ENCODE measurements around the gene MAST2.
"Not testable (repeated sequence)": the region's sequence is repeated elsewhere in the genome, so short reads cannot be mapped to it uniquely, and the experiment has no call there.

MAST2 gene

DNA sequence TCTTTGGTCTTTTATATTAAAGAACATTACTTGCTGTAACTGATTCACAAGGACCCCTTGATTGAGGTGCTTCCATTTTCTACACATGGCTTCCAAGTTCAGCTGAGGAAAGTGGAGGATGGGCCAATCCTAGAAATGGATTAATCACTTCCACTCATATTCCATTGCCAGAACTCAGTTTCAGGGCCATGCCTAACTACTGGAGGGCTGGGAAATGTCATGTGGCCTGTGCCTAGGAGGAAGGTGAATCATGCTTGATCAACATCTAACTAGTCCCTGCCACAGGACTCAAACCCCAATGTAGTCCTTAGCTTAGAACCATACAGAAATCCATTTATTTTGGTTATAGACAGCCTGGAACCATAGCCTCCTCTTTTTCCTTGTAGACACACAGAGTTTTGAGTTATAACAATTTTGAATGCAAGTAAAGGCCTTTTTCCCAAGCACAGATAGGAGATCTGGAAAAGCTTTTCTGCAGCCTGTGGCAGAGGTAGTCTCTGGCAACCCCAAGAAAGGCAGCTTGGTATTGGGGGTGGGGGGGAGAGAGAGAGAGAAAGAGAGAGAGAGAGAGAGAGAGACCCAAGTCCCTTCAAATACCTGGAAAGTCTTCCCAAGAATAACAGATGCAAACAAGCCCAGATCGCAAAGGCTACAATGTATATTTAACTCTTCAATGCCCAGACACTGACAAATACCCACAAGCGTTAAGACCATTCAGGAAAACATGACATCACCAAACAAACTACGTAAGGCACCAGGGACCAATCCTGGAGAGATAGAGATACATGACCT lies 12.5 kb downstream of the MAST2 start:
- DNase-seq = no peak

DNA sequence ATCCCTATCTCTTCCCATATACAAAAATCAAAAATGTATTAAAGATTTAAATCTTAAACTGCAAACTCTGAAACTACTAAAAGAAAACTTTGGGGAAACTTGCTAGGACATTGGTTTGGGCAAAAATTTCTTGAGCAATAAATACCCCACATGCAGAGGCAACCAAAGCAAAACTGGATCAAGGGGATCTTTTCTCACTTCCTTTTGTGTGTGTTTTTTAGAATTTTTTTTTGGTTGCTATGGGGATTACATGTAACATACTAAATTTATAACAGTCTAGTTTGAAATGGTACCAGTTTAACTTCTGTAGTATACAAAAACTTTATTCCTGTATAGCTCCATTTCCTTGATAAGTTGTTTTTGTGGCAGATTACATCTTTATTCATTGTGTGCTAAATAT lies 16.8 kb downstream of the MAST2 start:
- DNase-seq = no peak

DNA sequence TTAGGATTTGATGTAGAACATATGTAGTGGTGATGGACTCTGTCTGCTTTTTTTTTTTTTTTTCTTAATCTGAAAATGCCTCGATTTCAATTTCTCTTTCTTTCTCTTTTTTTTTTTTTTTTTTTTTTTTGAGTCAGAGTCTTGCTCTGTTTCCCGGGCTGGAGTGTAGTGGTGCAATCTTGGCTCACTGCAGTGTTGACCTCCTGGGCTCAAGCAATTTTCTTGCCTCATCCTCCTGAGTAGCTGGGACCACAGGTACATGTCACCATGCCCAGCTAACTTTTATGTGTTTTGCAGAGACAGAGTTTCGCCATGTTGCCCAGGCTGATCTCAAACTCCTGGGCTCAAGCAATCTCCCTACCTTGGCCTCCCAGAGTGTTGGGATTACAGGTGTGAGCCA lies 17.4 kb downstream of the MAST2 start:
- DNase-seq = no peak

DNA sequence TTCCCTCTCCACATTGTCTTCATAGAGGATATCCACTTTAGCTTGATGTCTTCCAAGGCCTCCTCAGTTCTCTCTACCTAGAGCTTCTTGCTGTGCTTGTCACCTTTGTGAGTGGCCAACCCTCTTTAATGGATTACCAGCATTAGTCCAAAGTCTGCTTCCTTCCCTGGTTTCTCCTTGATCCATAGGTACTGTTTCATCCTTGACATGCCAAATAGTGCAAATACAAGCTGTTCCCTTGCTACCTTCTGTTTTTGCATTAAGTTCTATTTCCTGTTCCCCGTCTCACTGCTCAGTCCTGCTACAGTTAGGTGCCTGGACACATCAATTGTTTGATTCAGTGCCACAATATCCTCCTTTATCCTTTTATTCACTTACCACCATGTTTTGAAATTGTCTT lies 19.2 kb downstream of the MAST2 start:
- DNase-seq = no peak

DNA sequence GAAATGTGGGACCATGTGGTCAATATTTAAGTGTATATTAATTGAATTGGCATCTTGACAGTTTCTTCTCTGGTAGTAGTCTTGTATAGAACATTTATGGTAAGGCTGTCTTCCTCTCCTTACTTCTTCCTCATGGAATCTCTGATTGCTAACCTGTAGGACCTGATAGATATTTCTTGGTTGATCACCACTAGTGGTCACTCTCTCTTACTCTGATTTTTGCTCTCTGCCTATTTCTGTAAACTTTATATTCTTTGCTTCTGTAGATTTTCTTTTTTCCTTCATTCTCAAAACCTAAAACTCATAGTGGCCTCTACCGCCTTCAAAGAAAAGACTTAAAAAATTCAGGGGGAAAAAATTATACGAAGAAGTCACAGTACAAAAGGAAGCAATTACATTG lies 21.2 kb downstream of the MAST2 start:
- DNase-seq = no peak

DNA sequence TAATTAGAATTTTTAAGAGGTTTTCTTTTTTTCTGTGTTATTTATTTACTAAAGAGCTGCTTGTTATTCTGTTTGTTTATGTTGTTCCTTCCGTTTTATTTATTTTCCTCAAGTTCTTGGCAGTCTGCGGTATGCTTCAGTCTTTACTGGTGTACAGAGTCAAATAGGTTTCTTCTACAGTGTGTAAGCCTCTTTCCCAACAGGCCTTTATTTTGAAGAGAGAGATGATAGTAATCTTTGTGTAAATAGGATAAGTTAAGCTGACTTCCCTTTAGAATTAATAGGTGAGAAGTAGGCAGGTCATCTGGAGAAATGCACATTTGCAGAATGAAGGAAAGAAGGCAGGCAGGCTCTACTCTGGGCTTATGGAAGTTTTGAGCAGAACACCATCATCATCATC lies 23.8 kb downstream of the MAST2 start:
- no peak for DNase-seq

DNA sequence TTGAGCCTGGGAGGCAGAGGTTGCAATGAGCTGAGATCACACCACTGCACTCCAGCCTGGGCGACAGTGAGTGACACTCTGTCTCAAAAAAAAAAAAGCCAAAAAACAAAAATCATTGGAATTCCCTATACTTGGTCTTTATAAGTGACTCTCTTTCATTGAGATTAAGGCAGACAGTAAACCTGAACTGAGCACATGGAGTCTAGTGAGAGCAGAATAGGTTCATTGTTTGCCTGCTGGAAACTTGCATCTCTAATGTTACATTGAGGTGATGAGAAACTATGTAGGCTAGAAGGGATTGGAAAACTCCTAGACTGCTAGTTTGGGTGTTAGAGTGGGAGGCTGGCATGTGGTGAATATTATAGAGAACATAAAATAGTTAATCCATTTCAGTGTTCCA lies 25.4 kb downstream of the MAST2 start:
- no peak for DNase-seq

DNA sequence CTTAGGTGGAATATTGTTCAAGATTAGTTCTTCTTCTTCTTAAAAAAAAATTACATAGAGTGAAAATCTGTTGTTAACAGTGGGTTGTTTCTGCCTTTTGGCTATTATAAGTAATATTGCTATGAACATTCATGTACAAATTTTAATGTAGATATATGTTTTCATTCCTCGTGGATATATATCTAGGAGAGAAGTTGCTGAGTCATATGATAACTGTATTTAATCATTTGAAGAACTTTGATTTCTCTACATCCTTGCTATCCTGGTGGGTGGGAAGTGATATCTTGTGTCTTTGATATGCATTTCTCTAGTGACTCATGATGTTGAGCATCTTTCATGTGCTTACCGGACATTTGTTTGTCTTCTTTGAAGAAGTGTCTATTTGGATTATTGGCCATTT lies 29.9 kb downstream of the MAST2 start:
- DNase-seq = no peak

DNA sequence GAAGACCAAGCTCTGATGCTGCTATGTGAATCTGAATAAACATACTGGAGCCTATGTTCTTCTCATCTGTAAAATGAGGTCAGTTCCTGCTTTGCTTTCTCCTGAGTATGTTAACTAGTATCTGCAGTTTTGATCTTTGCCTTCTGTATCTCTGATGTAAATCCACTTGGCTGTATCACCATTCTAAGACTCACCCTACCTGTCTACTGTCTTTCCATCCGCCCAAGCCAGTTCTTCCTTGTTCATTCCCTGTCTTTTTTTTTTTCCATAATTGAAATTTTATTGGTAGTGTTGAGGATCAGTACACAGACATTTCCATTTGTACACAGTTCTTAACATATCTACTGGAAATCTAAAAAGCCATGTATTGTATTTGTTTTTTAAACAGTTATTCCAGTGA lies 31.3 kb downstream of the MAST2 start:
- no peak for DNase-seq

DNA sequence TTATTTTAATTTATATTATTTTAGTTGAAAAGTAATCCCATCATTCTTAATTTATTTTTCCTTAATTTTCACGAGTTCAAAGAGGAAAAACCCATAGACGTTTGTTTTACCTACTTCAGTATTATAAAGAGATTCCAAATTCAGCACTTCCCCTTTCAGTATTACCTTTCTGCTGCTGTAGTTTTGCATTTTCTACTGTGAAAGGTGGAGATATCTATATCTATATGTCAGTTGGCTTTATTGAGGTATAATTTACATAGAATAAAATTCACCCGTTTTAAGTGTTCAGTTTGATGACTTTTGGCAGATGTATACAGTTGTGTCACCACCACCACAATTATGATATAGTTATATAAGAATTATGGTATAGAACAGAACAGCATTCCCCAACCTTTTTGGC lies 33.0 kb downstream of the MAST2 start:
- no peak for DNase-seq

DNA sequence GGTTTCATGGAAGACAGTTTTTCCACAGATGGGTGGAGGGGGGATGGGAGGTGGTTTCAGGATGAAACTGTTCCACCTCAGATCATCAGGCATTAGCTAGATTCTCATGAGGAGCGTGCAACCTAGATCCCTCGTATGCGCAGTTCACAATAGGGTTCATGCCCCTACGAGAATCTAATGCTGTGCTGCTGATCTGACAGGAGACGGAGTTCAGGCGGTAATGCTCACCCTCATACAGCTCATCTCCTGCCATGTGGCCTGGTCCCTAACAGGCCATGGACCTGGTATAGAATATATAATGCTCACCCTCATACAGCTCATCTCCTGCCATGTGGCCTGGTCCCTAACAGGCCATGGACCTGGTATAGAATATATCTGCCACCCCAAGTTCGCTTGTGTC lies 33.4 kb downstream of the MAST2 start:
- DNase-seq = not testable (repeated sequence)

DNA sequence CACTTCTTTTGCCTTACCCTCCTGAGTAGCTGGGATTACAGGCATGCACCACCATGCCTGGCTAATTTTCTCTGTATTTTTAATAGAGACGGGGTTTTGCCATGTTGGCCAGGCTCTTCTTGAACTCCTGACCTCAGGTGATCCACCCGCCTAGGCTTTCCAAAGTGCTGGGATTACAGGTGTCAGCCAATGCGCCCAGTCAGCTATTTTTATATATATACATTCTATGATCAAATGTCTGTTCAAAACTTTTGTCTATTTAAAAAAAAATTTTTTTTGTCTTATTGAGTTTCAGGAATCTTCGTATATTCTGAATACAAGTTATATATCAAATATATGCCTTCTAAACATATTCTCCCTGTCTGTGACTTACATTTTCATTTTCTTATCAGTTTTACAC lies 34.9 kb downstream of the MAST2 start:
- DNase-seq = not testable (repeated sequence)

DNA sequence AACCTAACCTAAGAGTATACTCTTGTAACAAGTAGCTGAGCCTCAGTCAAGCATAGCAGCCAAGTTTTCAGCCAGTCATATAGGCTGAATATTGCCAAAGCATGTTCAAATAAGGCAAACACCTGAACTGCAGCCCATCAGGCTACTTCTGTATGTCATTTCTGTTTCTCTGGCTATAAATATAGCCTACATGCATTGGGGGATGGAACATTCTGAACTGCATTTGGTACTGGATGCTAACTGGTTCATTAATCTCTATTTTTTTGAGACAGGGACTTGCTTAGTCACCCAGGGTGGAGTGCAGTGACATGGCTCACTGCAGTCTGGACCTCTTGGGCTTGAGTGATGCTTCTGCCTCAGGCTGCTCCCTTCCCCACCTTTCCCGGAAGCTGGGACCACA lies 37.3 kb downstream of the MAST2 start:
- no peak for DNase-seq

DNA sequence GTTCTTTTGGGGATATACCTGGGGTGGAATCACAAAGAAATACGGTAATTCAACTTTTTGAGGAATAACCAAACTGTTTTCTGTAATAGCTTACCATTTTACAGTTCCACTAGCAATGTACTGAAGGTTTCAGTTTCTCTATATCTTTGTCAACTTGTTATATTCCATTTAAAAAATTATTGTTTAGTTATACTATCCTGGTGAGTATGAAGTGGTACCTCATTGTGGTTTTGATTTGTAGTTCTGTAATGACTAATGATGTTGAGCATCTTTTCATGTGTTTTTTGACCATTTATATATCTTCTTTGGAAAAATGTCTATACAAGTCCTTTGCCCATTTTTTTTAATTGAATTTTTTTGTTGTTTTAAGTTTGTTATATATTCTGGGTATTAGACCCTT lies 39.4 kb downstream of the MAST2 start:
- DNase-seq = no peak

DNA sequence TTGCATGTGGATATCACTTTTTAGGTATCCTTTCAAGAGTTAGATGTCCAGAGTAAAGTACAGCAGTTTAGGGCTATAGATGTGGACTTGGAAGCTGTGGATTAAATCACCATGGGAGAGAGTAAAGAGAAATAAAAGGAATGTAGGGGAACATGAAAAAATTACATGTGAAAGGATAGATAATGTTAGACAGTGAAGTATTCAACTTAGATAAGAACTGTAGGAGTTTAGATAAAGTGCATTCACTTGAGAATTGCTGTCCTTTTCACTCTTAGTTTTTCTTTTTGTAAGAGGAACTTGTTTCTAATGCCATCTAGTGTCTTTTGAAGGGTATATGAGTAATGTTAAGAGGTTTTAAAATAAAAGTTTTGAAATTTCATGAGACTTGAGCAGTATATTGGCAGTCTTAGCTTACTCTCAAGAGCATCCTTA lies 40.1 kb downstream of the MAST2 start:
- DNase-seq = no peak

DNA sequence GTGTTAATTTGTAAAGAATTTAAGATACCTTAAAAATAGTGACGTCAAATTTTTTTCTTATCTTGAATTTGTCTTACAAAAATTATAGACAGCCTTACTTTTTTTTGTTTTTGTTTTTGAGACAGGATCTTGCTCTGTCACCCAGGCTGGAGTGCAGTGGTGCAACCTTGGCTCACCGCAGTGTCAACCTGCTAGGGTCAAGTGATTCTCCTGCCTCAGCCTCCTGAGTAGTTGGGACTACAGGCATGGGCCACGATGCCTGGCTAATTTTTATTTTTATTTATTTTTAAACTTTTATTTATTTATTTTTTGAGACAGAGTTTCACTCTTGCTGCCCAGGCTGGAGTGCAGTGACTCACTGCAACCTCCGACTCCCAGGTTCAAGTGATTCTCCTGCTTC lies 40.6 kb downstream of the MAST2 start:
- DNase-seq = not testable (repeated sequence)

DNA sequence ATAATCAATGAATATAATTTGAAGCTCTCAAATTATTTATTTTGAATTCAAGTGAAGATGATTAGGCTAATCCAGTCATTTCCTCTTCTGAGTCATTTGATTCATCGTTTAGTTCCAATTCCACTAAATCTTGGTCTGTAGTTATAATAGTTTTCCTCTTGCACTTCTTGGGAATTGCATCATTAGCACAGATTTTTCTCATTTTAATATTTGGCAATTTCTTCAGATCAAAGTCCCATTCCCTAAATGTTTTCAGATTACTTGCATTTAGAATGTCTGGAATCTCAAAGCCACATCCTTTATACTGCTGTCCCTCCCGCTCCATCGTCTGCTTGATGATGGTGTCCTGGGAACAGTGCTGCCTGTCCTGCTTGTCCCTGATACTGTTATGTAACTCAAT lies 43.5 kb downstream of the MAST2 start:
- DNase-seq = no peak

DNA sequence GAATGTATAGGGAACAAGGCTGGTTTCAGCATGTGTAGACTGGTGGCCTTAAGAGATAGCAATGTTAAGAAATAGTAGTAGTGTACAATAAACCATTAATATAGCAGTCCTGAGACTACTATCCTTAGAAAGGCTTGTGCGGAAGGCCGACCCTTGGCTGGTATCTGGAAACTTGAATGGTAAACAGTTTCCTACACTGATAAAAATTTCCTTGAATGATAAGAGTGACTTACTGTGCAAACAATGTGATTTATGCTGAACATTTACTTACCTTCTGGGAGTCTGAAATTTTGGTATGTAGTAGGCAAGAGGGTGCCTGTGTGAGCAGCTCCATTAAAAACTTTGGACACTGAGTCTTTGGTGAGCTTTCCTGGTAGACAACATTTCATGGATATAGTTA lies 44.7 kb downstream of the MAST2 start:
- DNase-seq = no peak

DNA sequence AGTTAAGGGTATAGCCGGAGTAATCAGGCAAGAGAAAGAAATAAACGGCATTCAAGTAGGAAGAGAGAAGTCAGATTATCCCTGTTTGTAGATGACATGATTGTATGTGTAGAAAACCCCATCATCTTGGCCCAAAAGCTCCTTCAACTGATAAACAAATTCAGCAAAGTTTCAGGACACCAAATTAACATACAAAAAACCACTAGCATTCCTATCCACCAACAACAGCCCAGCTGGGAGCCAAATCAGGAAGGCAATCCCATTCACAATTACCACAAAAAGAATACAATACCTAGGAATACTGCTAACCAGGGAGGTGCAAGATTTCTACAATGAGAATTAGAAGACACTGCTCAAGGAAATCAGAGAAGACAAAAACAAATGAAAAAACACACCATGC lies 45.3 kb downstream of the MAST2 start:
- DNase-seq = no peak

DNA sequence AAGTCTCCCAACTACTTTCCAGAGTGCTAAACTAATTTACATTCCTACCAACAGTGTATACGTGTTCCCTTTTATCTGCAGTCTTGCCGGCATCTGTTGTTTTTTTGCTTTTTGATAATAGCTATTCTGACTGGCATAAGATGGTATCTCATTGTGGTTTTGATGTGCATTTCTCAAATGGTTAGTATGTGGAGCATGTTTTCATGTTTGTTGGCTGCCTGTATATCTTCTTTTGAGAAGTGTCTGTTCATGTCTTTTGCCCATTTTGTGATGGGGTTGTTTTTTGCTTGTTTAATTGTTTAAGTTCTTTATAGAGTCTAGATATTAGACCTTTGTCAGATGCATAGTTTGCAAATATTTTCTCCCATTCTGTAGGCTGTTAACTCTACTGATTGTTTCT lies 46.6 kb downstream of the MAST2 start:
- no peak for DNase-seq

DNA sequence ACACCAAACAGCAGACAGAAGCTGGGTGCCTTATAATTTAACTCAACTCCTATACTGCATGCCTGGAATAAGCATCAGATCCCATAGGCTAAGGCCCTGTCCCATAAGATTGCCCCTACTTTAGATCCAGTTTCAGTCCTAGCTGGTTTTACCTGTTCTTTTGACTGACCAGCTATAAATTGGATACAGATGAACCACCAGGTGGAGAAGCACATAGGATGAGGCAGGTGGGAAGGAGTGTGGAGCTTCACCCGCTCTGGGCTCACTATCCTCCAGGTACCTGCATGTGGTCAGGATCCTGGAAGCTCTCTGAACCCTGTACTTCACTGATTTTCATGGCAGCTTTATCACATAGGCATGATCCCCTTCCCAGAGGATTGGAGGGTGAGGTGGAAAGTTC lies 51.3 kb downstream of the MAST2 start:
- peak; percentile 16 for DNase-seq

DNA sequence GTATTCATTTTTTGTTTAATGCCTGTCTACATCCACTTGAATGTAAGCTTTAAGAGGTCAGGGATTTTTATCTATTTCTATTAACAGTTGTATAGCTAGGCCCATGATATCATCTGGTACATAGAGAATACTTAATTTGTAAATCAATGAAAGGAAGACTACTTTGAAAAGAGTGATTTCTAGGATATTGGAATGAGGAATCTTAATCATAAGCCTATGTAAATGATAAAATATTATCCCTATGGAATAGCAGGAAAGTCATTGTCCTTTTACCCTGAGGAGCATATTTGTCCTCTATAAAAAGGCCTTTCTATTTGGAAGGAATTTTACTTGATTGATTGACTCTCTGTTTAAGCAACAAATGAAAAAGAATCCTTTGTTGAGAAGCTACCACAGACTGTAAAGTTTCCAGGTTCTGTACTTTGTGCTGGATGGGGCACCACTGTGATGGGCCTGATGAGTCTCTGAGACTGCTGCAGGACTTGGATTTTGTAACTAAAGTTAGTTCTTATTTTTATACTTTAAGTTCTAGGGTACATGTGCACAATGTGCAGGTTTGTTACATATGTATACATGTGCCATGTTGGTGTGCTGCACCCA lies 53.8 kb downstream of the MAST2 start:
- DNase-seq = no peak

DNA sequence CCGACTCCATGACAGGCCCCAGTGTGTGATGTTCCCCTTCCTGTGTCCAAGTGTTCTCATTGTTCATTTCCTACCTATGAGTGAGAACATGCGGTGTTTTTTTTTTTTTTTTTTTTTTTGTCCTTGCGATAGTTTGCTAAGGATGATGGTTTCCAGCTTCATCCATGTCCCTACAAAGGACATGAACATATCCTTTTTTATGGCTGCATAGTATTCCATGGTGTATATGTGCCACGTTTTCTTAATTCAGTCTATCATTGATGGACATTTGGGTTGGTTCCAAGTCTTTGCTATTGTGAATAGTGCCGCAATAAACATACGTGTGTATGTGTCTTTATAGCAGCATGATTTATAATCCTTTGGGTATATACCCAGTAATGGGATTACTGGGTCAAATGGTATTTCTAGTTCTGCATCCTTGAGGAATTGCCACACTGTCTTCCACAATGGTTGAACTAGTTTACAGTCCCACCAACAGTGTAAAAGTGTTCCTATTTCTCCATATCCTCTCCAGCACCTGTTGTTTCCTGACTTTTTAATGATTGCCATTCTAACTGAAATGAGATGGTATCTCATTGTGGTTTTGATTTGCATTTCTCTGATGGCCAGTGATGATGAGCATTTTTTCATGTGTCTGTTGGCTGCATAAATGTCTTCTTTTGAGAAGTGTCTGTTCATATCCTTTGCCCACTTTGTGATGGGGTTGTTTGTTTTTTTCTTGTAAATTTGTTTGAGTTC lies 54.5 kb downstream of the MAST2 start:
- DNase-seq = not testable (repeated sequence)

DNA sequence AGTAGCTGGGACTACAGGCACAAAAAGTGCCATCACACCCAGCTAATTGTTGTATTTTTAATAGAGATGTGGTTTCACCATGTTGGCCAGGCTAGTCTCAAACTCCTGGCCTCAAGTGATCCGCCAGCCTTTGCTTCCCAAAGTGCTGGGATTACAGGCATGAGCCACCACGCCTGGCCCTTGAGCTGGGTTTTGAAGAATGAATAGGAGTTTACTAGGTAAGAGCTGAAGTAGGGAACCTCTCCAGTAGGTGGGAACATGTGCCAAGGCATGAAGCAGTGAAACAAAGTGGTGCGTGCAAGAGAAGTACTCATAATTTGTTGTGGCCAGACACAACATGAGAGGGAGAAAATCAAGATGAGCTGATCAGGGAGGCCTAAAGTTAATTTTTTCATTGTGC lies 55.8 kb downstream of the MAST2 start:
- DNase-seq = no peak
